B cell (primary cell): ENCODE results near the gene TENM4. TPM values are rescaled to one million over a fixed set of nuclear protein-coding genes. Genes with fewer than 3 reads are reported as not detected.

ENCODE experiments used
- ATAC-seq: fragments of 200-7000 bp; cut with Tn5 transposase; one replicate; pipeline ENCODE4 v1.10.0; 2021; ENCODE audit warnings: low read depth, mild to moderate bottlenecking, moderate number of reproducible peaks, moderate library complexity
- CTCF ChIA-PET: fragments of 350-600 bp; sonication (Branson Sonifier 250); formaldehyde crosslinking; loops from one replicate; lab custom pipeline; 2021; ENCODE audit warnings: antibody characterized with exemption, inconsistent platforms; lab: Charles Lee
- POLR2A ChIA-PET: fragments of 350-600 bp; sonication (Branson Sonifier 250); formaldehyde crosslinking; loops from one replicate; lab custom pipeline; 2021; ENCODE audit warnings: antibody characterized with exemption; lab: Charles Lee
- DNase-seq: peaks from one replicate; pipeline ENCODE4 v3.0.0; 2013
- H2AFZ ChIP-seq: 2 replicates; pipeline ENCODE4 v1.6.1; 2012; ENCODE audit warnings: mild to moderate bottlenecking, low read depth, low read length; ENCODE audit not compliant: insufficient read depth, poor library complexity, severe bottlenecking
- H3K27ac ChIP-seq, 2 donors: 1 replicate in 1 of 2; 2 replicates in 1 of 2; pipeline ENCODE4 v1.5.1; 2012 to 2013; ENCODE audit warnings: low read length in 2 of 2, mild to moderate bottlenecking in 2 of 2, moderate library complexity in 1 of 2
- H3K27me3 ChIP-seq, 4 experiments: fragments of 200-600 bp in 1 of 4; sonication (generic) in 1 of 4; replicated peaks in 1 of 4; 1 replicate in 2 of 4; 2 replicates in 2 of 4; pipeline versions ENCODE4 v1.6.1 to v1.7.0; 2013 to 2016; ENCODE audit warnings: low read length in 3 of 4, mild to moderate bottlenecking in 2 of 4, mixed read lengths in 1 of 4, moderate library complexity in 1 of 4; ENCODE audit not compliant: insufficient read depth in 4 of 4, control insufficient read depth in 3 of 4; ENCODE audit errors: control extremely low read depth in 1 of 4
- H3K36me3 ChIP-seq, 2 experiments: replicated peaks in 1 of 2; 1 replicate in 1 of 2; 2 replicates in 1 of 2; pipeline versions ENCODE4 v1.6.1 to v1.7.1; 2013; ENCODE audit warnings: low read length in 1 of 2; ENCODE audit not compliant: insufficient read depth in 2 of 2, control insufficient read depth in 1 of 2; ENCODE audit errors: control extremely low read depth in 1 of 2, extremely low read depth in 1 of 2
- H3K4me1 ChIP-seq, 2 donors: fragments of 200-600 bp in 1 of 2; sonication (generic) in 1 of 2; 1 replicate in 1 of 2; 2 replicates in 1 of 2; pipeline versions ENCODE4 v1.5.1 to v1.6.1; 2013 to 2017; ENCODE audit warnings: low read length in 2 of 2; ENCODE audit not compliant: control insufficient read depth in 2 of 2, insufficient read depth in 2 of 2
- H3K4me2 ChIP-seq: replicated peaks from 2 replicates; pipeline ENCODE3; 2012; ENCODE audit warnings: mild to moderate bottlenecking, low read depth, low read length; ENCODE audit not compliant: poor library complexity, severe bottlenecking
- H3K4me3 ChIP-seq, 5 experiments: fragments of 200-600 bp in 1 of 5; sonication (generic) in 1 of 5; 1 replicate in 3 of 5; 2 replicates in 2 of 5; pipeline versions ENCODE4 v1.5.1 to v1.7.0; 2011 to 2016; ENCODE audit warnings: low read length in 4 of 5, mild to moderate bottlenecking in 4 of 5, low read depth in 2 of 5, control low read depth in 1 of 5, moderate library complexity in 1 of 5; ENCODE audit not compliant: insufficient read depth in 1 of 5; ENCODE audit errors: control extremely low read depth in 1 of 5, extremely low read depth in 1 of 5
- H3K79me2 ChIP-seq: fragments of 200-600 bp; sonication (generic); one replicate; pipeline ENCODE4 v1.6.0; 2016; ENCODE audit warnings: low read length; ENCODE audit not compliant: control insufficient read depth, insufficient read depth
- H3K9ac ChIP-seq: fragments of 200-600 bp; sonication (generic); 2 replicates; pipeline ENCODE4 v1.6.1; 2017; ENCODE audit warnings: mild to moderate bottlenecking, low read length, moderate library complexity
- H3K9me3 ChIP-seq, 3 donors: one replicate each; pipeline versions ENCODE4 v1.6.1 to v1.7.1; 2013; ENCODE audit warnings: low read length in 2 of 3; ENCODE audit not compliant: control insufficient read depth in 2 of 3, insufficient read depth in 1 of 3; ENCODE audit errors: control extremely low read depth in 1 of 3
- H4K20me1 ChIP-seq: 2 replicates; pipeline ENCODE4 v1.6.0; 2012; ENCODE audit warnings: mild to moderate bottlenecking, low read length; ENCODE audit not compliant: insufficient read depth, control insufficient read depth, poor library complexity, severe bottlenecking
- H3K27ac Mint-ChIP-seq: one replicate; pipeline ENCODE4 v1.8.0; 2021; ENCODE audit warnings: mixed read lengths
- H3K27me3 Mint-ChIP-seq: one replicate; pipeline ENCODE4 v1.8.0; 2021; ENCODE audit warnings: mixed read lengths
- H3K4me1 Mint-ChIP-seq: one replicate; pipeline ENCODE4 v1.8.0; 2021; ENCODE audit warnings: mixed read lengths
- H3K4me3 Mint-ChIP-seq: one replicate; pipeline ENCODE4 v1.8.0; 2021; ENCODE audit warnings: mixed read lengths
- H3K9me3 Mint-ChIP-seq: one replicate; pipeline ENCODE4 v1.8.0; 2022; ENCODE audit warnings: mixed read lengths; ENCODE audit not compliant: insufficient read depth
- CTCF ChIP-seq: fragments of 200-600 bp; IDR thresholded peaks from one replicate; pipeline ENCODE4 v1.8.0; 2022; ENCODE audit warnings: antibody characterized with exemption, mild to moderate bottlenecking
- EZH2 ChIP-seq: IDR thresholded peaks from 2 replicates; pipeline ENCODE4 v1.6.1; 2012; ENCODE audit warnings: borderline replicate concordance, low read depth, mild to moderate bottlenecking, moderate library complexity, low read length; ENCODE audit not compliant: insufficient read depth, poor library complexity, severe bottlenecking
- WGBS: methylation state at CpG from one replicate; pipeline ENCODE4 v1.1.5; 2013; ENCODE audit warnings: missing lambda C conversion rate; ENCODE audit not compliant: insufficient coverage; 5-methylcytosine and 5-hydroxymethylcytosine counted together
- intact Hi-C: fragments of 100-400 bp; cut with micrococcal nuclease; formaldehyde crosslinking; loops from one replicate; pipeline ENCODE4 v1.10.0; 2022
- polyA plus RNA-seq: library from polyadenylated mRNA; depleted of rRNA; stranded (reverse); fragments of >200 nt; gene quantifications from 2 replicates; pipeline ENCODE4 v1.2.3, GENCODE V29; 2012
- total RNA-seq, 2 donors: library from RNA; stranded (reverse); fragments of 120-200 nt in 1 of 2; gene quantifications; 1 replicate in 1 of 2; 2 replicates in 1 of 2; pipeline versions ENCODE4 v1.2.3 to v1.2.4, GENCODE V29; 2013 to 2022

Gene TENM4
- total and polyA plus RNA-seq, 2 donors (not counting 1 experiment from before 2014, with no cell fraction given): 0.09 to 5.7 TPM

GRCh38 chr11:78787696-78788095 is 653.1 kb downstream of the TENM4 start:
- H3K4me1 ChIP-seq: no peaks in the 10 kb centered on the region
- no peak overlapping the region for H3K4me3 ChIP-seq
- CTCF ChIA-PET: no interaction called here
- H3K79me2 ChIP-seq: no peaks in the 10 kb centered on the region
- Mint-ChIP-seq H3K27ac (no peak overlapping the region), H3K9me3 (no peaks in the 10 kb centered on the region), H3K4me1 (no peaks in the 10 kb centered on the region), H3K4me3 (no peak overlapping the region), H3K27me3 (peaks cover 24% of the 10 kb centered on the region)
- H2AFZ ChIP-seq: no peak overlapping the region
- whole genome bisulfite sequencing: 65% methylated on average over 3 of the region's 3 CpGs
- intact Hi-C loops: no loop called here
- no peak for TF ChIP-seq CTCF
- no peak for TF ChIP-seq EZH2
- no peak overlapping the region for H3K9ac ChIP-seq
- no peak overlapping the region for H3K4me2 ChIP-seq
- POLR2A ChIA-PET: no interaction called here
- no peaks in the 10 kb centered on the region for H3K36me3 ChIP-seq
- DNase-seq (no peak), ATAC-seq (no peak)
- no peaks in the 10 kb centered on the region for H3K9me3 ChIP-seq
- H3K27ac ChIP-seq: no peak overlapping the region
- peaks cover 0 to 2% (median under 1%) of the 10 kb centered on the region in 4 experiments for H3K27me3 ChIP-seq
- H4K20me1 ChIP-seq: no peaks in the 10 kb centered on the region

GRCh38 chr11:78786746-78787145 is 654.1 kb downstream of the TENM4 start:
- H2AFZ ChIP-seq: no peak overlapping the region
- no peak overlapping the region for H3K4me2 ChIP-seq
- H3K9ac ChIP-seq: no peak overlapping the region
- TF ChIP-seq CTCF: no peak
- TF ChIP-seq EZH2: no peak
- ATAC-seq: no peak
- Mint-ChIP-seq H3K27me3 (peaks cover 18% of the 10 kb centered on the region), H3K27ac (no peak overlapping the region), H3K4me1 (no peaks in the 10 kb centered on the region), H3K9me3 (no peaks in the 10 kb centered on the region), H3K4me3 (no peak overlapping the region)
- H3K4me1 ChIP-seq: no peaks in the 10 kb centered on the region
- peaks cover 0 to 2% (median under 1%) of the 10 kb centered on the region in 4 experiments for H3K27me3 ChIP-seq
- no peaks in the 10 kb centered on the region for H3K36me3 ChIP-seq
- ChIA-PET POLR2A (no interaction called here), CTCF (no interaction called here)
- no peaks in the 10 kb centered on the region for H3K9me3 ChIP-seq
- no peaks in the 10 kb centered on the region for H4K20me1 ChIP-seq
- WGBS: 94% methylated on average over 20 of the region's 20 CpGs
- DNase-seq: no peak
- no peak overlapping the region for H3K27ac ChIP-seq
- no peak overlapping the region for H3K4me3 ChIP-seq
- no peaks in the 10 kb centered on the region for H3K79me2 ChIP-seq
- intact Hi-C loops: no loop called here
